ENCODE measurements around the gene HOXA11.

DNA sequence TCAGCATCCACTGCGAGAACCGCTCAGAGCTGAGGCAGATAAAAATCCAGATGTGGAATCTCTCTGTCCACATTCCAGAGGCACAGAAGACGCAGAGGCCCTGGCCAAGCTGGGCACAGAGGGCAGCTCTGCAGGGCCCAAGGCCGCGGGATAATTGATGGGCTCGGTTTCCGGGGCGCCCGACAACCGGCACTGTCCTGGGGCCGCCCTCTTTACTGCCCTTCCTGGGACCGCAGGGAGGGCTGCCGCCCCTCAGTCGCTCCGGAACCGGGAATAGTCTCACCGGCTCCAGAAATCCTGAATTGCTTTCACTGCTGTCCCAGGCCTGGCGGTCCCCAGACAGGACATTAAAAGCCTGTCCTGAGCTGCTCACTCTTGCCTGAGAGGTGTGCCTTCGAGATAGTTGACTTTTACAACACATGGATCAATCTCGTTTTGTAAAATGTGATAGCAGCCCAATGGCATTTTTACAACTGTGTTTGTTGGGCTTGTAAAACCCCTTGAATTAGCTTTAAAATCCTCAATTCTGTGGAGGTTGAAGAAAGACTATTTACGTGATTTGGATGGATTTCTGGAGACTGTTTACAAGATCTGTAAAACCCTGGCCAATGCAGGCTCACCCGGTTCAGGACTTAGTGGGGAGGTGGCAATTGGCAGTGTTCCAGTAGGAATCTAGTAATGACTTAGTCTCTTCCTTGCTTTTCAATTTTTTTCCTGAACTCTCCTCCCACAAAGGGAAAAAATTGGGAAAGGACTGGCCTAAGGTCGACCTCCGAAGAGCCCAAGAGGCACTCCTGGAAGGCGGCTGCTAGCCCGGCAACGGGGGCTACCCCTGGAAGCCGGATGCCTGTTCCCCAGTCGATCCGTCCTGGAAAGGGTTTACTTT, 36.0 kb downstream of the HOXA11 start:
- TF ChIP-seq, protein P1, sequence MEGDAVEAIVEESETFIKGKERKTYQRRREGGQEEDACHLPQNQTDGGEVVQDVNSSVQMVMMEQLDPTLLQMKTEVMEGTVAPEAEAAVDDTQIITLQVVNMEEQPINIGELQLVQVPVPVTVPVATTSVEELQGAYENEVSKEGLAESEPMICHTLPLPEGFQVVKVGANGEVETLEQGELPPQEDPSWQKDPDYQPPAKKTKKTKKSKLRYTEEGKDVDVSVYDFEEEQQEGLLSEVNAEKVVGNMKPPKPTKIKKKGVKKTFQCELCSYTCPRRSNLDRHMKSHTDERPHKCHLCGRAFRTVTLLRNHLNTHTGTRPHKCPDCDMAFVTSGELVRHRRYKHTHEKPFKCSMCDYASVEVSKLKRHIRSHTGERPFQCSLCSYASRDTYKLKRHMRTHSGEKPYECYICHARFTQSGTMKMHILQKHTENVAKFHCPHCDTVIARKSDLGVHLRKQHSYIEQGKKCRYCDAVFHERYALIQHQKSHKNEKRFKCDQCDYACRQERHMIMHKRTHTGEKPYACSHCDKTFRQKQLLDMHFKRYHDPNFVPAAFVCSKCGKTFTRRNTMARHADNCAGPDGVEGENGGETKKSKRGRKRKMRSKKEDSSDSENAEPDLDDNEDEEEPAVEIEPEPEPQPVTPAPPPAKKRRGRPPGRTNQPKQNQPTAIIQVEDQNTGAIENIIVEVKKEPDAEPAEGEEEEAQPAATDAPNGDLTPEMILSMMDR (IDR thresholded peaks at IDR 0.05) = no peak
- no peak for TF ChIP-seq ZNF416 (CRISPR knock-in tag; IDR thresholded peaks at IDR 0.05)
- no peak for TF ChIP-seq ZNF138 (CRISPR knock-in tag; conservative IDR thresholded peaks at IDR 0.05)
- TF ChIP-seq, protein P2, sequence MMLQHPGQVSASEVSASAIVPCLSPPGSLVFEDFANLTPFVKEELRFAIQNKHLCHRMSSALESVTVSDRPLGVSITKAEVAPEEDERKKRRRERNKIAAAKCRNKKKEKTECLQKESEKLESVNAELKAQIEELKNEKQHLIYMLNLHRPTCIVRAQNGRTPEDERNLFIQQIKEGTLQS (CRISPR knock-in tag; conservative IDR thresholded peaks at IDR 0.05) = no peak
- TF ChIP-seq ZNF317 (CRISPR knock-in tag; IDR thresholded peaks at IDR 0.05; ENCODE audit: borderline replicate concordance, low read depth) = no peak
- TF ChIP-seq, protein P3, sequence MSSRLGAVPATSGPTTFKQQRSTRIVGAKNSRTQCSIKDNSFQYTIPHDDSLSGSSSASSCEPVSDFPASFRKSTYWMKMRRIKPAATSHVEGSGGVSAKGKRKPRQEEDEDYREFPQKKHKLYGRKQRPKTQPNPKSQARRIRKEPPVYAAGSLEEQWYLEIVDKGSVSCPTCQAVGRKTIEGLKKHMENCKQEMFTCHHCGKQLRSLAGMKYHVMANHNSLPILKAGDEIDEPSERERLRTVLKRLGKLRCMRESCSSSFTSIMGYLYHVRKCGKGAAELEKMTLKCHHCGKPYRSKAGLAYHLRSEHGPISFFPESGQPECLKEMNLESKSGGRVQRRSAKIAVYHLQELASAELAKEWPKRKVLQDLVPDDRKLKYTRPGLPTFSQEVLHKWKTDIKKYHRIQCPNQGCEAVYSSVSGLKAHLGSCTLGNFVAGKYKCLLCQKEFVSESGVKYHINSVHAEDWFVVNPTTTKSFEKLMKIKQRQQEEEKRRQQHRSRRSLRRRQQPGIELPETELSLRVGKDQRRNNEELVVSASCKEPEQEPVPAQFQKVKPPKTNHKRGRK (CRISPR knock-in tag; IDR thresholded peaks at IDR 0.05; ENCODE audit: borderline replicate concordance) = no peak
- no peak for TF ChIP-seq ZNF121 (CRISPR knock-in tag; IDR thresholded peaks at IDR 0.05)
- no peak for TF ChIP-seq NFE2L1 (CRISPR knock-in tag; IDR thresholded peaks at IDR 0.05)
- TF ChIP-seq GTF2I (CRISPR knock-in tag; conservative IDR thresholded peaks at IDR 0.05) = no peak

Data from WTC11 (cell line).